IMR-90 (cell line): ENCODE measurements around the gene DEUP1. TPM values are rescaled to one million over a fixed set of nuclear protein-coding genes. Genes with fewer than 3 reads are reported as not detected.

Source experiments
- ATAC-seq: fragments of 200-7000 bp; cut with Tn5 transposase; 2 replicates; pipeline ENCODE4 v1.9.1; 2020; ENCODE audit warnings: low read depth, mild to moderate bottlenecking, moderate library complexity
- BruUV-seq: library from RNA; stranded (reverse); fragments of 400-500 nt; replicated peaks from 2 replicates; lab custom pipeline; 2021; lab: Mats Ljungman, UMichigan
- CTCF ChIA-PET: fragments of 300-600 bp; formaldehyde crosslinking; extraction: SDS; loops from one replicate; lab custom pipeline; 2021; ENCODE audit warnings: antibody characterized with exemption; lab: Yijun Ruan, JAX
- POLR2A ChIA-PET: fragments of 300-600 bp; sonication (Branson Sonifier 250); formaldehyde crosslinking; loops from one replicate; lab custom pipeline; 2022; ENCODE audit warnings: antibody characterized with exemption; ENCODE audit not compliant: unreplicated experiment; lab: Charles Lee
- DNase-seq: peaks from one replicate; pipeline ENCODE4 v3.0.0; 2013
- H2AFZ ChIP-seq: replicated peaks from 2 replicates; pipeline ENCODE3; 2013; ENCODE audit warnings: low read length, mild to moderate bottlenecking; ENCODE audit not compliant: poor library complexity
- H2AK5ac ChIP-seq: 2 replicates; pipeline ENCODE4 v1.6.1; 2013; ENCODE audit warnings: low read depth, low read length, inconsistent platforms
- H2AK9ac ChIP-seq: replicated peaks from 2 replicates; pipeline ENCODE3; 2013; ENCODE audit warnings: mild to moderate bottlenecking, low read depth, low read length, moderate library complexity; ENCODE audit not compliant: poor library complexity
- H2BK120ac ChIP-seq: 2 replicates; pipeline ENCODE4 v1.6.1; 2013; ENCODE audit warnings: low read depth, low read length, inconsistent platforms
- H2BK15ac ChIP-seq: 3 replicates; pipeline ENCODE4 v1.6.1; 2013; ENCODE audit warnings: low read depth, low read length, inconsistent platforms
- H2BK20ac ChIP-seq: 2 replicates; pipeline ENCODE4 v1.6.1; 2013; ENCODE audit warnings: low read depth, mild to moderate bottlenecking, inconsistent platforms, low read length, moderate library complexity
- H2BK5ac ChIP-seq: 2 replicates; pipeline ENCODE4 v1.6.1; 2013; ENCODE audit warnings: mild to moderate bottlenecking, low read depth, low read length, inconsistent platforms; ENCODE audit not compliant: poor library complexity, severe bottlenecking
- H3K14ac ChIP-seq: replicated peaks from 2 replicates; pipeline ENCODE4 v1.6.1; 2013; ENCODE audit warnings: low read depth, low read length, inconsistent platforms
- H3K18ac ChIP-seq: 2 replicates; pipeline ENCODE4 v1.6.1; 2013; ENCODE audit warnings: low read depth, low read length, control low read depth
- H3K23ac ChIP-seq: 2 replicates; pipeline ENCODE4 v1.6.1; 2013; ENCODE audit warnings: low read depth, low read length, inconsistent platforms
- H3K27ac ChIP-seq: 2 replicates; pipeline ENCODE4 v1.5.1; 2013; ENCODE audit warnings: mild to moderate bottlenecking, control low read depth, low read length; ENCODE audit not compliant: insufficient read depth
- H3K27me3 ChIP-seq: 2 replicates; pipeline ENCODE4 v1.6.1; 2013; ENCODE audit warnings: low read length; ENCODE audit not compliant: control insufficient read depth, insufficient read depth
- H3K36me3 ChIP-seq: 2 replicates; pipeline ENCODE4 v1.6.1; 2013; ENCODE audit warnings: low read length, mixed read lengths; ENCODE audit not compliant: control insufficient read depth, insufficient read depth
- H3K4ac ChIP-seq: 2 replicates; pipeline ENCODE4 v1.6.1; 2013; ENCODE audit warnings: low read depth, low read length, inconsistent platforms
- H3K4me1 ChIP-seq: 2 replicates; pipeline ENCODE4 v1.6.1; 2013; ENCODE audit warnings: low read length, mixed read lengths; ENCODE audit not compliant: control insufficient read depth, insufficient read depth
- H3K4me2 ChIP-seq: 2 replicates; pipeline ENCODE4 v1.6.1; 2013; ENCODE audit warnings: low read depth, mild to moderate bottlenecking, control low read depth, low read length, moderate library complexity
- H3K4me3 ChIP-seq: 2 replicates; pipeline ENCODE4 v1.5.1; 2013; ENCODE audit warnings: low read depth, mild to moderate bottlenecking, control low read depth, low read length, moderate library complexity; ENCODE audit not compliant: insufficient read depth
- H3K56ac ChIP-seq: 2 replicates; pipeline ENCODE4 v1.6.1; 2013; ENCODE audit warnings: low read length, inconsistent platforms; ENCODE audit not compliant: insufficient read depth; ENCODE audit errors: extremely low read depth
- H3K79me1 ChIP-seq, 2 experiments: 2 replicates each; pipeline ENCODE4 v1.6.1; 2013; ENCODE audit warnings: low read length in 2 of 2, inconsistent platforms in 1 of 2, low read depth in 1 of 2
- H3K9ac ChIP-seq: 2 replicates; pipeline ENCODE4 v1.6.1; 2013; ENCODE audit warnings: low read depth, low read length, control low read depth
- H3K9me1 ChIP-seq: 2 replicates; pipeline ENCODE4 v1.6.1; 2013; ENCODE audit warnings: low read length, inconsistent platforms; ENCODE audit not compliant: insufficient read depth
- H3K9me3 ChIP-seq: 2 replicates; pipeline ENCODE4 v1.6.1; 2013; ENCODE audit warnings: low read length; ENCODE audit not compliant: control insufficient read depth, insufficient read depth
- H4K20me1 ChIP-seq: 2 replicates; pipeline ENCODE4 v1.6.1; 2013; ENCODE audit warnings: low read length, inconsistent platforms; ENCODE audit not compliant: insufficient read depth
- H4K5ac ChIP-seq: 2 replicates; pipeline ENCODE4 v1.6.1; 2013; ENCODE audit warnings: mild to moderate bottlenecking, low read depth, low read length, control low read depth
- H4K8ac ChIP-seq, 2 experiments: 2 replicates each; pipeline ENCODE4 v1.6.1; 2013; ENCODE audit warnings: low read depth in 2 of 2, low read length in 2 of 2, control low read depth in 1 of 2, inconsistent platforms in 1 of 2
- H4K91ac ChIP-seq: 2 replicates; pipeline ENCODE4 v1.6.1; 2013; ENCODE audit warnings: low read depth, low read length, inconsistent platforms; ENCODE audit not compliant: insufficient read depth
- BHLHE40 ChIP-seq: fragments of 150-350 bp; IDR thresholded peaks from 2 replicates; pipeline ENCODE4 v1.6.1; 2016; ENCODE audit warnings: mild to moderate bottlenecking, low read depth, low read length
- CHD1 ChIP-seq: IDR thresholded peaks from 2 replicates; pipeline ENCODE4 v1.6.1; 2012; ENCODE audit warnings: low read depth, low read length, improper control_type of control experiment
- CTCF ChIP-seq: conservative IDR thresholded peaks from 2 replicates; pipeline ENCODE4 v1.5.1; 2012; ENCODE audit warnings: mild to moderate bottlenecking, low read depth, low read length, improper control_type of control experiment
- ELK1 ChIP-seq: fragments of 150-350 bp; IDR thresholded peaks from 2 replicates; pipeline ENCODE4 v1.6.1; 2016; ENCODE audit warnings: low read depth, mild to moderate bottlenecking, low read length, moderate library complexity, borderline replicate concordance
- FOS ChIP-seq: fragments of 150-350 bp; IDR thresholded peaks from 2 replicates; pipeline ENCODE4 v1.6.1; 2016; ENCODE audit warnings: low read depth, low read length
- MAFK ChIP-seq: IDR thresholded peaks from 2 replicates; pipeline ENCODE4 v1.6.1; 2012; ENCODE audit warnings: low read depth, low read length, improper control_type of control experiment
- MAZ ChIP-seq: IDR thresholded peaks from 2 replicates; pipeline ENCODE4 v1.6.1; 2012; ENCODE audit warnings: low read depth, mild to moderate bottlenecking, low read length, improper control_type of control experiment, moderate library complexity, borderline replicate concordance
- MXI1 ChIP-seq: IDR thresholded peaks from 2 replicates; pipeline ENCODE4 v1.6.1; 2012; ENCODE audit warnings: low read depth, mild to moderate bottlenecking, low read length, moderate library complexity, borderline replicate concordance
- POLR2A ChIP-seq: IDR thresholded peaks from 2 replicates; pipeline ENCODE4 v1.6.1; 2012; ENCODE audit warnings: mild to moderate bottlenecking, low read depth, low read length
- RAD21 ChIP-seq: IDR thresholded peaks from 2 replicates; pipeline ENCODE4 v1.6.1; 2012; ENCODE audit warnings: low read length, improper control_type of control experiment
- RCOR1 ChIP-seq: IDR thresholded peaks from 2 replicates; pipeline ENCODE4 v1.6.1; 2012; ENCODE audit warnings: mild to moderate bottlenecking, low read length, improper control_type of control experiment; ENCODE audit not compliant: insufficient replicate concordance
- RFX5 ChIP-seq: IDR thresholded peaks from 2 replicates; pipeline ENCODE4 v1.8.0; 2012; ENCODE audit warnings: low read depth, mild to moderate bottlenecking, low read length, moderate library complexity
- SMC3 ChIP-seq: fragments of 150-350 bp; IDR thresholded peaks from 2 replicates; pipeline ENCODE4 v1.6.1; 2016; ENCODE audit warnings: low read depth, mild to moderate bottlenecking, antibody characterized with exemption, low read length, moderate library complexity
- WGBS, 2 experiments: methylation state at CpG; one replicate each; pipeline versions ENCODE4 v1.1.5 to v1.1.7; 2013; ENCODE audit warnings: missing lambda C conversion rate in 2 of 2; ENCODE audit not compliant: insufficient read length in 1 of 2; ENCODE audit errors: extremely low coverage in 2 of 2; 5-methylcytosine and 5-hydroxymethylcytosine counted together
- dilution Hi-C: fragments of 300-500 bp; cut with HindIII; formaldehyde crosslinking; loops from one replicate; pipeline ENCODE4 v1.14.3; 2018; ENCODE audit warnings: low sequenced_read_pairs; ENCODE audit not compliant: unreplicated experiment
- in situ Hi-C: fragments of 300-500 bp; cut with MboI; formaldehyde crosslinking; loops from 3 replicates; pipeline ENCODE4 v1.14.3; 2019; ENCODE audit warnings: low sequenced_read_pairs, inconsistent platforms, mixed read lengths
- intact Hi-C: fragments of 100-400 bp; cut with micrococcal nuclease; formaldehyde crosslinking; loops from 2 replicates; pipeline ENCODE4 v1.10.0; 2022
- polyA plus RNA-seq, 3 experiments: library from polyadenylated mRNA; depleted of rRNA; stranded (reverse); fragments of >200 nt; gene quantifications; 2 replicates each; pipeline ENCODE4 v1.2.3, GENCODE V29; 2012; ENCODE audit warnings: low replicate concordance in 1 of 3
- total RNA-seq: library from RNA; depleted of rRNA; stranded (reverse); fragments of >200 nt; gene quantifications from 2 replicates; pipeline ENCODE4 v1.2.3, GENCODE V29; 2012
- TF ChIP-seq, protein P1 (sequence below): fragments of 150-350 bp; IDR thresholded peaks from 2 replicates; pipeline ENCODE4 v1.6.1; 2017; ENCODE audit warnings: mild to moderate bottlenecking, antibody characterized with exemption, low read length, low read depth

Gene DEUP1
- total and polyA plus RNA-seq, 2 of the 4 experiments (the other 2 are of a cell fraction) = not detected

- no peak for DNase-seq
- no peak overlapping the region for H2AFZ ChIP-seq
- no peak for ATAC-seq
- H3K79me1 ChIP-seq = no peaks in the 10 kb centered on the region
- no peak overlapping the region for H3K18ac ChIP-seq
- H3K9me3 ChIP-seq = no peaks in the 10 kb centered on the region
- CTCF ChIA-PET = no interaction called here
- POLR2A ChIA-PET = no interaction called here
- H3K4me2 ChIP-seq = no peak overlapping the region
- no peak overlapping the region for H2AK9ac ChIP-seq
- H2AK5ac ChIP-seq = no peak overlapping the region
- H4K8ac ChIP-seq = no peak overlapping the region
- no peak overlapping the region for H2BK120ac ChIP-seq
- H4K91ac ChIP-seq = no peak overlapping the region
- no CpG with 5 or more reads among the region's 3 CpGs for WGBS, 2 experiments
- H3K27me3 ChIP-seq = no peaks in the 10 kb centered on the region
- in situ Hi-C loops = no loop called here
- no peak overlapping the region for H3K27ac ChIP-seq
- H3K36me3 ChIP-seq = no peaks in the 10 kb centered on the region
- no TSS peak for BruUV-seq
- H2BK20ac ChIP-seq = no peak overlapping the region
- H4K5ac ChIP-seq = no peak overlapping the region
- H2BK15ac ChIP-seq = no peak overlapping the region
- no peak overlapping the region for H3K9ac ChIP-seq
- no peak overlapping the region for H2BK5ac ChIP-seq
- H3K4me3 ChIP-seq = no peak overlapping the region
- no peak for TF ChIP-seq SMC3
- no peak for TF ChIP-seq RAD21
- TF ChIP-seq ELK1 = no peak
- TF ChIP-seq POLR2A = no peak
- TF ChIP-seq CHD1 = no peak
- no peak for TF ChIP-seq BHLHE40
- TF ChIP-seq RCOR1 = no peak
- no peak for TF ChIP-seq MAZ
- no peak for TF ChIP-seq MAFK
- TF ChIP-seq FOS = no peak
- no peak for TF ChIP-seq MXI1
- no peak for TF ChIP-seq RFX5
- TF ChIP-seq, protein P1, sequence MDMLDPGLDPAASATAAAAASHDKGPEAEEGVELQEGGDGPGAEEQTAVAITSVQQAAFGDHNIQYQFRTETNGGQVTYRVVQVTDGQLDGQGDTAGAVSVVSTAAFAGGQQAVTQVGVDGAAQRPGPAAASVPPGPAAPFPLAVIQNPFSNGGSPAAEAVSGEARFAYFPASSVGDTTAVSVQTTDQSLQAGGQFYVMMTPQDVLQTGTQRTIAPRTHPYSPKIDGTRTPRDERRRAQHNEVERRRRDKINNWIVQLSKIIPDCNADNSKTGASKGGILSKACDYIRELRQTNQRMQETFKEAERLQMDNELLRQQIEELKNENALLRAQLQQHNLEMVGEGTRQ = no peak
- no peak for TF ChIP-seq CTCF
- H3K4me1 ChIP-seq = no peaks in the 10 kb centered on the region
- H4K20me1 ChIP-seq = no peaks in the 10 kb centered on the region
- no peak overlapping the region for H3K14ac ChIP-seq
- no peak overlapping the region for H3K56ac ChIP-seq
- intact Hi-C loops = no loop called here
- dilution Hi-C loops = no loop called here
- H3K23ac ChIP-seq = no peak overlapping the region
- no peak overlapping the region for H3K4ac ChIP-seq
- H3K9me1 ChIP-seq = no peaks in the 10 kb centered on the region
Measured at GRCh38 chr11:93324500-93324899, 6.0 kb upstream of the DEUP1 start.
